ENCODE results near the gene TBC1D22A. TPM values are rescaled to one million over a fixed set of nuclear protein-coding genes. Genes with fewer than 3 reads are reported as not detected.

Gene TBC1D22A
- total RNA-seq, 6 experiments from 2014 or later: 20.4 to 24.1 (median 22.2) TPM

DNA sequence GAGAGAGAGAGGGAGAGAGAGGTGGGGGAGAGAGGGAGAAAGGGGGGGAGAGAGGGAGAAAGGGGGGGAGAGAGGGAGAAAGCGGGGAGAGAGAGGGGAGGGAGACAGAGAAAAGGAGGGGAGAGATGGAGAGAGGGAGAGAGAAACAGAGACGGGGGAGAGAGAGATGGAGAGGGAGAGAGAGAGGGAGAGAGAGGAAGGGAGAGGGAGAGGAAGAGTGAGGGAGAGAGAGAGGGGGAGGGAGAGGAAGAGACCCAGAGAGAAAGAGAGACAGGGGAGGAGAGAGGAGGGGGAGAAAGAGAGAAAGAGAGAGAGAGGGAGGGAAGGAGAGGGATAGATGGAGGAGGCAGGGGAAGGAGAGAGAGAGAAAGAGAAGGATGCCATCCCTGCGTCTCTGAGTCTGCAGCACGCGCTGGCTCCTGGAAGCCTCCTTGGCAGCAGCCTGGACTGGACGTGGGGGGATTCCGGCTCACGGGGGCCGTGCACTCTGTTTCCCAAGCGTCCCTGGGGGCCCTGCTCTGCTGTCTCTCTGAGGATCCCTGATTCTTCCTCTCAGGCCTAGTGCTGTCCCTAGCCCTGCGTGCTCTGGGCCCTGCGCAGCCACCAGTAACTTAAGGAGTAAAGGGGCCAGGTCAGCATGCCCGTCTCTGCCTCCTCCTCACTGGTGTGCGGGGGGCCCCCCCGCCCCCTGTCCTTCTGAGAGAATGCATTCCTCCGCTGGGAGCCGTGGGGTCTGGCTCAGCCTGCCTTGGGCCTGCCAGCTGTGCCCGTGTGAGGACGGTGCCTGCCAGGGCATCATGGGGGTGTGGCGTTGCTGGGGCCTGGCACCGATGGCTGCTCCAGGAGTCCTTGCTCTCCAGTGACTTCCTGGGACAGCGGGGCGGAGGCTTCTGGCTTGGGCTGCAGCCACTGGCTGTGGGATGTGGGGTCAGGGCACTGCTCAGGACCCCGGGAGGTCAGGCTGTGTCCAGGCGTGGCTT lies 429.5 kb downstream of the TBC1D22A start:
- no peaks in the 10 kb centered on the region for H3K4me1 Mint-ChIP-seq (ENCODE audit: low read depth)
- H3K36me3 Mint-ChIP-seq (ENCODE audit: low read depth): no peaks in the 10 kb centered on the region
- no peak overlapping the region for H3K4me3 Mint-ChIP-seq
- H3K27me3 Mint-ChIP-seq (ENCODE audit: insufficient read depth): peaks cover 10% of the 10 kb centered on the region
- H3K27ac Mint-ChIP-seq: no peak overlapping the region
- no peaks in the 10 kb centered on the region for H3K9me3 Mint-ChIP-seq
- no peak for DNase-seq
- TF ChIP-seq CTCF (IDR thresholded peaks at IDR 0.05): no peak

GRCh38 chr22:47192651-47193437 lies 430.4 kb downstream of the TBC1D22A start:
- H3K36me3 Mint-ChIP-seq (ENCODE audit: low read depth): no peaks in the 10 kb centered on the region
- H3K4me1 Mint-ChIP-seq (ENCODE audit: low read depth): no peaks in the 10 kb centered on the region
- no peak for DNase-seq
- H3K27me3 Mint-ChIP-seq (ENCODE audit: insufficient read depth): peaks cover 10% of the 10 kb centered on the region
- no peaks in the 10 kb centered on the region for H3K9me3 Mint-ChIP-seq
- H3K27ac Mint-ChIP-seq: no peak overlapping the region
- no peak overlapping the region for H3K4me3 Mint-ChIP-seq
- no peak for TF ChIP-seq CTCF (IDR thresholded peaks at IDR 0.05)

DNA sequence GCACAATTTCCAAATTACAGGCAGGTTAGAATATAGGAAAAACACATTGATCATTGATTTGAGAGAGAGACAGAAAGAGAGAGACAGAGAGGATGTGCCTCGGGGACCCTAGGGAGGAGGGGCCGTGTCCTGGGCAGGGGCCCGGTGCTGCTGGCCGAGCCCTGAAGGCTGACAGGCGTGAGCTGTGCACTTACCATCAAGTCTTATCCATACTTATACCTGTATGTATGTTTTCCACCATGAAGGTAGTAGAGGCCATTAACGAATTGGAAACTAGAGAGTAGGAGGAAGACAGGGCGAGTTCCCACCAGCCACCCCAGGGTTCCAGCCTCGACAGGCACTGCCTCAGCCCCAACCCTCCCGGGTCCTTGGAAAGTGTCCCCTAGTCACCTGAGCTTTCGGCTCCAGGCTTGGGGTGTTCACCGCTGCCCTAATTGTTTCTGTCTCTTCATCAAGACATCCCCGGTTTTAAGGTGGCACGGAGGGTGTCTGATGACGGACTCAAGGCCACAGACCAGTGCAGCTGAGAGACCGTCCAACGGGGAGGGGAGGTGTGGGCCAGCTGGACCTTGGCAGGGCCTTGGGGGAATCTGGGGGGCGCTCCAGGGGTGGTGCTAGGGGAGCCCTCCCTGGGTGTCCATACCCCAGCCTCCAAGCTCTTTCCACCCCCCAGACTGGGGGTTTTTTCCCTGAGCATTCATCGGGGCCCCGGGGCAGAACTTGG lies 431.3 kb downstream of the TBC1D22A start:
- Mint-ChIP-seq H3K4me3 (no peak overlapping the region), H3K27ac (no peak overlapping the region), H3K36me3 (ENCODE audit: low read depth) (no peaks in the 10 kb centered on the region), H3K27me3 (ENCODE audit: insufficient read depth) (peaks cover 8% of the 10 kb centered on the region), H3K9me3 (no peaks in the 10 kb centered on the region), H3K4me1 (ENCODE audit: low read depth) (no peaks in the 10 kb centered on the region)
- no peak for DNase-seq
- no peak for TF ChIP-seq CTCF (IDR thresholded peaks at IDR 0.05)

GRCh38 chr22:47194476-47195155 lies 432.2 kb downstream of the TBC1D22A start:
- DNase-seq: no peak
- H3K9me3 Mint-ChIP-seq: no peaks in the 10 kb centered on the region
- no peaks in the 10 kb centered on the region for H3K36me3 Mint-ChIP-seq (ENCODE audit: low read depth)
- H3K4me1 Mint-ChIP-seq (ENCODE audit: low read depth): no peaks in the 10 kb centered on the region
- no peak for TF ChIP-seq CTCF (IDR thresholded peaks at IDR 0.05)
- no peak overlapping the region for H3K27ac Mint-ChIP-seq
- no peak overlapping the region for H3K4me3 Mint-ChIP-seq
- peaks cover 5% of the 10 kb centered on the region for H3K27me3 Mint-ChIP-seq (ENCODE audit: insufficient read depth)

GRCh38 chr22:47195156-47195483 lies 432.7 kb downstream of the TBC1D22A start:
- Mint-ChIP-seq H3K36me3 (ENCODE audit: low read depth) (no peaks in the 10 kb centered on the region), H3K27me3 (ENCODE audit: insufficient read depth) (peaks cover 4% of the 10 kb centered on the region), H3K9me3 (no peaks in the 10 kb centered on the region), H3K4me3 (no peak overlapping the region), H3K27ac (no peak overlapping the region), H3K4me1 (ENCODE audit: low read depth) (no peaks in the 10 kb centered on the region)
- no peak for TF ChIP-seq CTCF (IDR thresholded peaks at IDR 0.05)
- no peak for DNase-seq

Measured in HFFc6 (cell line).